GM23338 (cell line): Measurements from ENCODE around the gene POLR3A. TPM values are rescaled to one million over a fixed set of nuclear protein-coding genes. Genes with fewer than 3 reads are reported as not detected.

Source experiments
- ATAC-seq: fragments of 200-7000 bp; cut with Tn5 transposase; 3 replicates; pipeline ENCODE4 v1.9.1; 2020
- DNase-seq: peaks from one replicate; pipeline ENCODE4 v3.0.0-alpha.2; 2015; ENCODE audit warnings: low spot score
- H2AFZ ChIP-seq: fragments of 200-600 bp; sonication (generic); 2 replicates; pipeline ENCODE4 v1.8.0; 2016; ENCODE audit warnings: antibody characterized with exemption, mild to moderate bottlenecking, moderate library complexity
- H3F3A ChIP-seq: fragments of 200-600 bp; sonication (generic); replicated peaks from 2 replicates; pipeline ENCODE4 v1.8.0; 2017; ENCODE audit warnings: antibody characterized with exemption, mixed run types, low read depth
- H3K27ac ChIP-seq: fragments of 200-600 bp; sonication (generic); 2 replicates; pipeline ENCODE4 v1.6.1; 2016; ENCODE audit warnings: low read depth
- H3K27me3 ChIP-seq: fragments of 200-600 bp; sonication (generic); 2 replicates; pipeline ENCODE4 v1.8.0; 2016; ENCODE audit warnings: mild to moderate bottlenecking, mixed run types, moderate library complexity; ENCODE audit not compliant: insufficient read depth
- H3K36me3 ChIP-seq: fragments of 200-600 bp; sonication (generic); 2 replicates; pipeline ENCODE4 v1.8.0; 2016; ENCODE audit warnings: mild to moderate bottlenecking; ENCODE audit not compliant: insufficient read depth
- H3K4me1 ChIP-seq: fragments of 200-600 bp; sonication (generic); 2 replicates; pipeline ENCODE4 v1.8.0; 2016; ENCODE audit warnings: mild to moderate bottlenecking, moderate library complexity; ENCODE audit not compliant: insufficient read depth
- H3K4me2 ChIP-seq: fragments of 200-600 bp; sonication (generic); 2 replicates; pipeline ENCODE4 v1.7.1; 2017; ENCODE audit warnings: mixed run types
- H3K4me3 ChIP-seq: fragments of 200-600 bp; sonication (generic); 2 replicates; pipeline ENCODE4 v1.6.1; 2016; ENCODE audit warnings: mixed run types
- H3K79me2 ChIP-seq: fragments of 200-600 bp; sonication (generic); replicated peaks from 2 replicates; pipeline ENCODE4 v1.8.0; 2017; ENCODE audit warnings: mild to moderate bottlenecking; ENCODE audit not compliant: insufficient read depth
- H3K9me2 ChIP-seq: fragments of 200-600 bp; sonication (generic); 2 replicates; pipeline ENCODE4 v1.8.0; 2017; ENCODE audit not compliant: insufficient read depth
- H4K20me1 ChIP-seq: fragments of 200-600 bp; sonication (generic); replicated peaks from 2 replicates; pipeline ENCODE4 v1.8.0; 2017; ENCODE audit warnings: mild to moderate bottlenecking; ENCODE audit not compliant: insufficient read depth
- H3K27ac Mint-ChIP-seq: 2 replicates; pipeline ENCODE4 v1.8.0; 2020; ENCODE audit warnings: inconsistent platforms, mild to moderate bottlenecking, moderate library complexity, mixed read lengths
- H3K27me3 Mint-ChIP-seq: 3 replicates; pipeline ENCODE4 v1.8.0; 2022; ENCODE audit warnings: low read depth, mild to moderate bottlenecking, moderate library complexity, mixed read lengths, inconsistent platforms; ENCODE audit not compliant: insufficient read depth, poor library complexity
- H3K36me3 Mint-ChIP-seq: 3 replicates; pipeline ENCODE4 v1.8.0; 2021; ENCODE audit warnings: low read depth, mild to moderate bottlenecking, inconsistent platforms, moderate library complexity, mixed read lengths
- H3K4me1 Mint-ChIP-seq: 3 replicates; pipeline ENCODE4 v1.8.0; 2020; ENCODE audit warnings: mild to moderate bottlenecking, inconsistent platforms, mixed read lengths
- H3K4me3 Mint-ChIP-seq: 3 replicates; pipeline ENCODE4 v1.8.0; 2021; ENCODE audit warnings: moderate library complexity, mild to moderate bottlenecking, inconsistent platforms, mixed read lengths
- H3K9me3 Mint-ChIP-seq: 3 replicates; pipeline ENCODE4 v1.8.0; 2020; ENCODE audit warnings: moderate library complexity, mild to moderate bottlenecking, inconsistent platforms, mixed read lengths
- CREB1 ChIP-seq: fragments of 250-450 bp; sonication (Bioruptor Pico); IDR thresholded peaks from 2 replicates; pipeline ENCODE4 v1.5.0; 2020; ENCODE audit warnings: low read depth, mild to moderate bottlenecking, moderate library complexity
- CTCF ChIP-seq, 2 experiments: fragments of 200-600 bp in 1 of 2; sonication (generic) in 1 of 2; conservative IDR thresholded peaks; 2 replicates each; pipeline versions ENCODE4 v1.5.1 to v1.6.1; 2016 to 2017; ENCODE audit warnings: antibody characterized with exemption in 2 of 2, low read depth in 2 of 2, mild to moderate bottlenecking in 2 of 2, moderate library complexity in 1 of 2
- EZH2 ChIP-seq: fragments of 200-600 bp; sonication (generic); IDR thresholded peaks from one replicate; pipeline ENCODE4 v1.8.0; 2017; ENCODE audit warnings: antibody characterized with exemption, mild to moderate bottlenecking, low read depth; ENCODE audit not compliant: unreplicated experiment
- JUNB ChIP-seq: IDR thresholded peaks from one replicate; pipeline ENCODE4 v1.6.1; 2016; ENCODE audit warnings: antibody characterized with exemption; ENCODE audit not compliant: unreplicated experiment
- NANOG ChIP-seq: IDR thresholded peaks from 2 replicates; pipeline ENCODE4 v1.6.1; 2016; ENCODE audit warnings: antibody characterized with exemption, borderline replicate concordance
- STAT1 ChIP-seq: IDR thresholded peaks from one replicate; pipeline ENCODE4 v1.6.1; 2016; ENCODE audit warnings: antibody characterized with exemption; ENCODE audit not compliant: unreplicated experiment
- ZNF462 ChIP-seq: fragments of 250-450 bp; sonication (Bioruptor Pico); IDR thresholded peaks from 2 replicates; pipeline ENCODE4 v1.5.0; 2020; ENCODE audit warnings: mild to moderate bottlenecking, moderate library complexity
- polyA plus RNA-seq: library from polyadenylated mRNA; unstranded; fragments of >200 nt; fragmentation: Nextera tagmentation; extraction: Ambion mirVana; gene quantifications from 2 replicates; pipeline ENCODE4 v1.2.1, GENCODE V29; 2016
- total RNA-seq: library from RNA; depleted of rRNA; stranded (reverse); fragments of >200 nt; shearing (Covaris generic); gene quantifications from 2 replicates; pipeline ENCODE4 v1.2.3, GENCODE V29; 2014
- TF ChIP-seq, protein P1 (sequence below): IDR thresholded peaks from one replicate; pipeline ENCODE4 v1.6.1; 2018; ENCODE audit warnings: antibody characterized with exemption; ENCODE audit not compliant: unreplicated experiment

The POLR3A gene
- total and polyA plus RNA-seq, 2 experiments from 2014 or later = 11.6 to 35.5 TPM

GRCh38 chr10:77932016-77932715 is 97.1 kb downstream of the POLR3A start:
- Mint-ChIP-seq H3K36me3 (peaks cover 4% of the 10 kb centered on the region; the same call in 2 of the 3 replicates), H3K4me3 (no peak overlapping the region), H3K27me3 (peaks cover 7% of the 10 kb centered on the region), H3K4me1 (peaks cover 19% of the 10 kb centered on the region), H3K27ac (no peak overlapping the region), H3K9me3 (no peaks in the 10 kb centered on the region; the same call in 2 of the 3 replicates)
- ATAC-seq (no peak), DNase-seq (no peak)
- Histone ChIP-seq H3K27me3 (peaks cover 9% of the 10 kb centered on the region), H3K4me3 (no peak overlapping the region), H3K27ac (no peak overlapping the region), H4K20me1 (no peaks in the 10 kb centered on the region), H3K79me2 (no peaks in the 10 kb centered on the region), H3K4me2 (no peak overlapping the region), H3K4me1 (no peaks in the 10 kb centered on the region; the same call in 1 of the 2 replicates), H3K9me2 (no peaks in the 10 kb centered on the region), H3K36me3 (no peaks in the 10 kb centered on the region), H3F3A (peaks cover 8% of the 10 kb centered on the region), H2AFZ (no peak overlapping the region)
- TF ChIP-seq EZH2 = no peak
- TF ChIP-seq, protein P1, sequence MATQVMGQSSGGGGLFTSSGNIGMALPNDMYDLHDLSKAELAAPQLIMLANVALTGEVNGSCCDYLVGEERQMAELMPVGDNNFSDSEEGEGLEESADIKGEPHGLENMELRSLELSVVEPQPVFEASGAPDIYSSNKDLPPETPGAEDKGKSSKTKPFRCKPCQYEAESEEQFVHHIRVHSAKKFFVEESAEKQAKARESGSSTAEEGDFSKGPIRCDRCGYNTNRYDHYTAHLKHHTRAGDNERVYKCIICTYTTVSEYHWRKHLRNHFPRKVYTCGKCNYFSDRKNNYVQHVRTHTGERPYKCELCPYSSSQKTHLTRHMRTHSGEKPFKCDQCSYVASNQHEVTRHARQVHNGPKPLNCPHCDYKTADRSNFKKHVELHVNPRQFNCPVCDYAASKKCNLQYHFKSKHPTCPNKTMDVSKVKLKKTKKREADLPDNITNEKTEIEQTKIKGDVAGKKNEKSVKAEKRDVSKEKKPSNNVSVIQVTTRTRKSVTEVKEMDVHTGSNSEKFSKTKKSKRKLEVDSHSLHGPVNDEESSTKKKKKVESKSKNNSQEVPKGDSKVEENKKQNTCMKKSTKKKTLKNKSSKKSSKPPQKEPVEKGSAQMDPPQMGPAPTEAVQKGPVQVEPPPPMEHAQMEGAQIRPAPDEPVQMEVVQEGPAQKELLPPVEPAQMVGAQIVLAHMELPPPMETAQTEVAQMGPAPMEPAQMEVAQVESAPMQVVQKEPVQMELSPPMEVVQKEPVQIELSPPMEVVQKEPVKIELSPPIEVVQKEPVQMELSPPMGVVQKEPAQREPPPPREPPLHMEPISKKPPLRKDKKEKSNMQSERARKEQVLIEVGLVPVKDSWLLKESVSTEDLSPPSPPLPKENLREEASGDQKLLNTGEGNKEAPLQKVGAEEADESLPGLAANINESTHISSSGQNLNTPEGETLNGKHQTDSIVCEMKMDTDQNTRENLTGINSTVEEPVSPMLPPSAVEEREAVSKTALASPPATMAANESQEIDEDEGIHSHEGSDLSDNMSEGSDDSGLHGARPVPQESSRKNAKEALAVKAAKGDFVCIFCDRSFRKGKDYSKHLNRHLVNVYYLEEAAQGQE = no peak
- no peak for TF ChIP-seq NANOG
- TF ChIP-seq CREB1 (CRISPR knock-in tag) = no peak
- no peak for TF ChIP-seq JUNB
- no peak for TF ChIP-seq STAT1
- TF ChIP-seq CTCF (conservative IDR thresholded peaks at IDR 0.05; ENCODE audit: low read depth in 2 of 2) = no peak
- TF ChIP-seq ZNF462 (CRISPR knock-in tag) = no peak
